Astrocyte of the spinal cord (primary cell): ENCODE data around the gene RHEB.

ENCODE experiments used
- DNase-seq: peaks from one replicate; pipeline ENCODE4 v3.0.0; 2011; ENCODE audit warnings: low read depth, low spot score
- H3K4me3 ChIP-seq: 2 replicates; pipeline ENCODE4 v1.5.1; 2011; ENCODE audit warnings: low read depth, mild to moderate bottlenecking, low read length, moderate library complexity
- in situ Hi-C: cut with HindIII; loops from 2 replicates; pipeline ENCODE4 v1.10.0; 2017; ENCODE audit warnings: low sequenced_read_pairs
- TF ChIP-seq, protein P1 (sequence below): IDR thresholded peaks from 2 replicates; pipeline ENCODE4 v1.5.1; 2012; ENCODE audit warnings: low read depth, mild to moderate bottlenecking, low read length, inconsistent platforms

Gene RHEB

DNA sequence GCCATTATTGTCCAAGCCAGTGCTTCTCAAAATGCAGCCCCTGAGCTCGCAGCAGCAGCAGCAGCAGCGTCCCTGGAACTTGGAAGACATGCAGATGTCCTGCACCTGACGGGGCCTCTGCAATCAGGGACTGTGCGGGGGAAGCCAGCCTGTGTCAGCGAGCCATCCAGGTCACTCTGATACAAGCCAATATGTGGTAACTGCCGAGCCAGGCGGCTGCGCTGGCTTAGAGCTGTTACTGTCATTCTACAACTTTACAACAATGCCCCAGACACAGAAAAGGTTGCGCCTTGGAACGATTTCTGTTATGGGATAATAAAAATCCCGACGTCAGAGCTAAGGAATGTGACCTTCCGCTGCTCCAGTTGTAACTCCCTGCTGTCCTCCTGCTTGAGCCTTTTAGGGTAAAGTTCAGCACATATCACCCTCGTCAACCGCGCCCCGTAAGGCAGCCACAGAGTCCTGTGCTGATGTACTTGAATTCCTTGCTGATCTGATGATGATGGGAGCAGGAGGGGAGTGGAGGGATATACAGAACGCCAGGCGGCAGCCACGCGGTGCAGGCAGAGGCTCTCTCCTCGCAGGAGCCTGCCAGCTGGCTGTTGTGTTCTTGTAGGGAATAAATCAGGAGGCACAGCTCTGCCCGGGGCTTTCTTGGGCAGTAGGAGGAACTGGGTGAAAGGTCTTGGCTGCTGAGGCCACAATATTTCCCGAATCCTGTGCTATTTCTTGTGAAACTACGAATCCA lies 59.8 kb downstream of the RHEB start:
- peak; percentile 88 for DNase-seq
- H3K4me3 ChIP-seq: peak overlapping the region; percentile 14
- in situ Hi-C loops: no loop called here
- TF ChIP-seq, protein P1, sequence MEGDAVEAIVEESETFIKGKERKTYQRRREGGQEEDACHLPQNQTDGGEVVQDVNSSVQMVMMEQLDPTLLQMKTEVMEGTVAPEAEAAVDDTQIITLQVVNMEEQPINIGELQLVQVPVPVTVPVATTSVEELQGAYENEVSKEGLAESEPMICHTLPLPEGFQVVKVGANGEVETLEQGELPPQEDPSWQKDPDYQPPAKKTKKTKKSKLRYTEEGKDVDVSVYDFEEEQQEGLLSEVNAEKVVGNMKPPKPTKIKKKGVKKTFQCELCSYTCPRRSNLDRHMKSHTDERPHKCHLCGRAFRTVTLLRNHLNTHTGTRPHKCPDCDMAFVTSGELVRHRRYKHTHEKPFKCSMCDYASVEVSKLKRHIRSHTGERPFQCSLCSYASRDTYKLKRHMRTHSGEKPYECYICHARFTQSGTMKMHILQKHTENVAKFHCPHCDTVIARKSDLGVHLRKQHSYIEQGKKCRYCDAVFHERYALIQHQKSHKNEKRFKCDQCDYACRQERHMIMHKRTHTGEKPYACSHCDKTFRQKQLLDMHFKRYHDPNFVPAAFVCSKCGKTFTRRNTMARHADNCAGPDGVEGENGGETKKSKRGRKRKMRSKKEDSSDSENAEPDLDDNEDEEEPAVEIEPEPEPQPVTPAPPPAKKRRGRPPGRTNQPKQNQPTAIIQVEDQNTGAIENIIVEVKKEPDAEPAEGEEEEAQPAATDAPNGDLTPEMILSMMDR: peak; percentile 51

DNA sequence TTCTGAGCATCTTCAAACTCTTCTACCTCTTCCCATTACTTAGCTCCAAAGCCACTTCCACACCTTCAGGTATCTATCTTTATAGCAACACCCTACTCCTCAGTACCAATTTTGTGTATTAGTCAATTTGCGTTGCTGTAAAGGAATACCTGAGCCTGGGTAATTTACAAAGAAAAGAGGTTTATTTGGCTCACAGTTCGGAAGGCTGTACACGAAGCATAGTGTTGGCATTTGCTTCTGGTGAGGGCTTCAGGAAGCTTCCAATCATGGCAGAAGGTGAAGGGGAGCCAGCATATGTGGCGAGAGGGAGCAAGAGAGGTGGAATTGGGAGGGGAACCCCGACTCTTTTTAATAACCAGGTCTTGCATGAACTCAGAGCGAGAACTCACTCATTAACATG lies 62.2 kb downstream of the RHEB start:
- DNase-seq: no peak
- TF ChIP-seq, protein P1: no peak
- in situ Hi-C loops: no loop called here
- H3K4me3 ChIP-seq: no peak overlapping the region

DNA sequence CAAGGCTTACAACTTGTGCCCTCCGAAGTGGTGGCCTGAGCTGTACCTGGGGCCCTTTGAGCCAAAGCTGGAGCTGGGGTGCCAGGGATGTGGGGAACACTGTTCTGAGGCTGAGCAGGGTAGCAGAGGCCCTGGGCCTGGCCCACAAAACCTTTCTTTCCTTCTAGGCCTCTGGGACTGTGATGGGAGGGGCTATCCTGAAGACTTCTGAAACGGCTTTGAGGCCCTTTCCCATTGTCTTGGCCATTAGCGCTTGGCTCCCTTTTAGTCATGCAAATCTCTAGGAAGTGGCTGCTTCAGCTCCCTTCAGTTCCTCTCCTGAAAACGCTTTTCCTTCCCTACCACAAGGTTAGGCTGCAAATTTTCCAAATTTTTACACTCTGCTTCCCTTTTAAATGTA lies 62.9 kb downstream of the RHEB start:
- TF ChIP-seq, protein P1: no peak

DNA sequence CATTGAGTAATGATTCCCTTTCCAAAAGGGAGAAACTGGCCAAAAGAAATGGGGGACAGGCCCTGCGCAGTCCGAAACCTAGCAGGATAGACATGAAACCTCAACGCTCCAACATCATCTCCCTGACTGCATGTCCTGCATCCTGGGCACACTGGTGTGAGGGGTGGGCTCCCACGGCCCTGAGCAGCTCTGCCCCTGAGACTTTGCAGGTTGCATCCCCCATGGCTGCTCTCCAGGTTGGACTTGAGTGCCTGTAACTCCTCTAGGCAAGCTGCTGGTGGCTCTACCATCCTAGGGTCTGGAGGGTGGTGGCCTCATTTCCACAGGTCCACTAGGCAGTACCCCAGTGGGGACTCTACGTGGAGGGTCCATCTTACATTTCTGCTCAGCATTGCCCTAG lies 63.4 kb downstream of the RHEB start:
- no peak for DNase-seq
- in situ Hi-C loops: no loop called here
- TF ChIP-seq, protein P1: no peak
- H3K4me3 ChIP-seq: no peak overlapping the region

More for the DNA sequence above, 62.9 kb downstream of the RHEB start:
- no peak for DNase-seq
- in situ Hi-C loops: no loop called here
- no peak overlapping the region for H3K4me3 ChIP-seq

DNA sequence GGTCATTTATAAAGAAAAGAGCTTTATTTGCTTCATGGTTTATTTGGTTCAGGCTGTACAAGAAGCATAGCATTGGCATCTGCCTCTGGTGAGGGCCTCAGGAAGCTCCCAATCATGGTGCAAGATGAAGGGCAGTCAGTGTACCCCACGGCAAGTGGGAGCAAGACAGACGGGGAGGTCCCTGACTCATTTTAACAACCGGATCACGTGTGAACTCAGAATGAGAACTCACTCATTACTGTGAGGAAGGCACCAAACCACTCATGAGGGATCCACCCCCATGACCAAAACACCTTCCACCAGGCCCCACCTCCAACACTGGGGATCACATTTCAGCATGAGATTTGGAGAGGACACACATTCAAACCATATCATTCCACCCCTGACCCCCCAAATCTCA lies 64.0 kb downstream of the RHEB start:
- TF ChIP-seq, protein P1: no peak
- no peak overlapping the region for H3K4me3 ChIP-seq
- no peak for DNase-seq
- in situ Hi-C loops: no loop called here

DNA sequence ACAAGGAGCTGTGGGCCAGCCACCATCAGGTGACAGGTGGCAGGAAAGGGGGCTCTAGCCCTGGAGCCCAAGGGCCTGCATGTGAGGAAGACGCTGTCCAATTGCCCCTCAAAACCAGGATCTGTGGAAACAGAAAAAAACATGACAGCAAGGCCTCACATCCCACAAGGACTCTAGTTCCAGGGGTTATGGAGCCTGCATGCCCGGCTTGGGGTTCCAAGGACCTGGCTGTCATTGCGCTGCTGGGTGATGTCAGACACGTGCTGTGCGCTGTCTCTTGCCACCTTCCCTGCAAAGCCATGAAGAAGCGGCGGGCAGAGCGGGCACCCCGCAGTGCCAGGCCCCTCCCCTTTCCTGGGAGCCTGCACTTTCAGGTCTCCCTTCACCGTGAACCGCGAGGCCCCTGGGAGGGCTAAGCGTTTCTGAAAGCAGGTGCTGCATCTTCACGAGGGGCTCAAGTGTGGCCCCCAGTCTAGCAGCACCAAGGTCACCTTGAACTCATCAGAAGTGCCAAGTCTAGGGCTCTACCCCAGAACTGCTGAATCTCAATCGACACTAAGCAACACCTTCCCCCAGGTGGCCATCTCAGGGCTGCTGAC lies 64.7 kb downstream of the RHEB start:
- in situ Hi-C loops: no loop called here
- no peak for DNase-seq
- TF ChIP-seq, protein P1: no peak
- H3K4me3 ChIP-seq: no peak overlapping the region
